Activated CD4-positive, alpha-beta memory T cell treated with anti-CD3 and anti-CD28 coated beads, Interleukin-2, amount 10 ng/mL, durations not matched to agents 7 days and 5 days (primary cell): ENCODE results near the gene ZNF717. TPM values are rescaled to one million over a fixed set of nuclear protein-coding genes. Genes with fewer than 3 reads are reported as not detected.

Experiments used
- CTCF ChIA-PET: fragments of 350-600 bp; sonication (Branson Sonifier 250); formaldehyde crosslinking; loops from one replicate; lab custom pipeline; 2021; ENCODE audit warnings: antibody characterized with exemption, inconsistent platforms; lab: Charles Lee
- POLR2A ChIA-PET: fragments of 350-600 bp; sonication (Branson Sonifier 250); formaldehyde crosslinking; loops from one replicate; lab custom pipeline; 2021; ENCODE audit warnings: antibody characterized with exemption; lab: Charles Lee
- DNase-seq: peaks from one replicate; pipeline ENCODE4 v3.0.0-alpha.2; 2020
- H3K27ac Mint-ChIP-seq: one replicate; pipeline ENCODE4 v1.8.0; 2021; ENCODE audit warnings: mild to moderate bottlenecking, mixed read lengths
- H3K27me3 Mint-ChIP-seq: one replicate; pipeline ENCODE4 v1.8.0; 2021; ENCODE audit warnings: mixed read lengths
- H3K36me3 Mint-ChIP-seq: one replicate; pipeline ENCODE4 v1.8.0; 2021; ENCODE audit warnings: low read depth, mixed read lengths
- H3K4me1 Mint-ChIP-seq: one replicate; pipeline ENCODE4 v1.8.0; 2021; ENCODE audit warnings: mixed read lengths
- H3K4me3 Mint-ChIP-seq: one replicate; pipeline ENCODE4 v1.8.0; 2021; ENCODE audit warnings: mild to moderate bottlenecking, mixed read lengths
- H3K9me3 Mint-ChIP-seq: one replicate; pipeline ENCODE4 v1.8.0; 2021; ENCODE audit warnings: mixed read lengths
- total RNA-seq, 2 experiments: library from RNA; stranded (reverse); gene quantifications; one replicate each; pipeline ENCODE4 v1.2.3, GENCODE V29; 2021

Gene ZNF717
- total RNA-seq, 2 experiments from 2014 or later = 10.2 TPM

GRCh38 chr3:75692061-75692460 lies 93.3 kb downstream of the ZNF717 start:
- CTCF ChIA-PET = no interaction called here
- H3K36me3 Mint-ChIP-seq = no peaks in the 10 kb centered on the region
- POLR2A ChIA-PET = no interaction called here

GRCh38 chr3:75687323-75687722 lies 98.0 kb downstream of the ZNF717 start:
- no peak for DNase-seq
- no peak overlapping the region for H3K27ac Mint-ChIP-seq
- ChIA-PET CTCF (no interaction called here), POLR2A (no interaction called here)
- H3K4me1 Mint-ChIP-seq = no peaks in the 10 kb centered on the region
- H3K4me3 Mint-ChIP-seq = no peak overlapping the region
- peaks cover 21% of the 10 kb centered on the region for H3K9me3 Mint-ChIP-seq
- H3K27me3 Mint-ChIP-seq = no peaks in the 10 kb centered on the region
- H3K36me3 Mint-ChIP-seq = no peaks in the 10 kb centered on the region

More at GRCh38 chr3:75692061-75692460, 93.3 kb downstream of the ZNF717 start:
- DNase-seq = no peak
- no peaks in the 10 kb centered on the region for H3K4me1 Mint-ChIP-seq
- no peaks in the 10 kb centered on the region for H3K27me3 Mint-ChIP-seq
- peaks cover 16% of the 10 kb centered on the region for H3K9me3 Mint-ChIP-seq
- H3K27ac Mint-ChIP-seq = no peak overlapping the region
- H3K4me3 Mint-ChIP-seq = no peak overlapping the region

Other genes starting within 250 kb of the ZNF717 start
- gene FRG2C, start 121.2 kb downstream of the ZNF717 start, total RNA-seq = not detected